B cell (primary cell): ENCODE results near the gene CCDC170.

Experiments
- EZH2 ChIP-seq: IDR thresholded peaks from 2 replicates; pipeline ENCODE4 v1.6.1; 2012; ENCODE audit warnings: borderline replicate concordance, low read depth, mild to moderate bottlenecking, moderate library complexity, low read length; ENCODE audit not compliant: insufficient read depth, poor library complexity, severe bottlenecking
- TF ChIP-seq, protein P1 (sequence below): fragments of 200-600 bp; IDR thresholded peaks from one replicate; pipeline ENCODE4 v1.8.0; 2022; ENCODE audit warnings: antibody characterized with exemption, mild to moderate bottlenecking

DNA sequence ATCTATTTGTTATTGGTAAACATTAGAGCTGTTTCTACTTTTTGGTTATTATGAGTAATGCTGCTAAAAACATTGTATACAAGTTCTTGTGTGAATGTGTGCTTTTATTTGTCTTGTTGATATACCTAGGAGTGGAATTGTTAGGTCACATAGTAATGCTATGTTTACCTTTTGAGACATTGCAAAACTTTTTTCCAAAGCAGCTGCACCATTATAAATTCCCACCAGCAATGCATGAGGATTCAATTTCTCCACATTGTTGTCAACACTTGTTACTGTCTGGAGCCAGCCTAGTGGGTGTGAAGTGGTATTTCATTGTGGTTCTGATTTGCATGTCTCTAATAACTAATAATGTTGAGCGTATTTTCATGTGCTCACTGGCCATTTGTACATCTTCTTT, 145.9 kb downstream of the CCDC170 start:
- TF ChIP-seq, protein P1, sequence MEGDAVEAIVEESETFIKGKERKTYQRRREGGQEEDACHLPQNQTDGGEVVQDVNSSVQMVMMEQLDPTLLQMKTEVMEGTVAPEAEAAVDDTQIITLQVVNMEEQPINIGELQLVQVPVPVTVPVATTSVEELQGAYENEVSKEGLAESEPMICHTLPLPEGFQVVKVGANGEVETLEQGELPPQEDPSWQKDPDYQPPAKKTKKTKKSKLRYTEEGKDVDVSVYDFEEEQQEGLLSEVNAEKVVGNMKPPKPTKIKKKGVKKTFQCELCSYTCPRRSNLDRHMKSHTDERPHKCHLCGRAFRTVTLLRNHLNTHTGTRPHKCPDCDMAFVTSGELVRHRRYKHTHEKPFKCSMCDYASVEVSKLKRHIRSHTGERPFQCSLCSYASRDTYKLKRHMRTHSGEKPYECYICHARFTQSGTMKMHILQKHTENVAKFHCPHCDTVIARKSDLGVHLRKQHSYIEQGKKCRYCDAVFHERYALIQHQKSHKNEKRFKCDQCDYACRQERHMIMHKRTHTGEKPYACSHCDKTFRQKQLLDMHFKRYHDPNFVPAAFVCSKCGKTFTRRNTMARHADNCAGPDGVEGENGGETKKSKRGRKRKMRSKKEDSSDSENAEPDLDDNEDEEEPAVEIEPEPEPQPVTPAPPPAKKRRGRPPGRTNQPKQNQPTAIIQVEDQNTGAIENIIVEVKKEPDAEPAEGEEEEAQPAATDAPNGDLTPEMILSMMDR: no peak
- no peak for TF ChIP-seq EZH2
